ENCODE results near the gene PPP1R14C.

The PPP1R14C gene

DNA sequence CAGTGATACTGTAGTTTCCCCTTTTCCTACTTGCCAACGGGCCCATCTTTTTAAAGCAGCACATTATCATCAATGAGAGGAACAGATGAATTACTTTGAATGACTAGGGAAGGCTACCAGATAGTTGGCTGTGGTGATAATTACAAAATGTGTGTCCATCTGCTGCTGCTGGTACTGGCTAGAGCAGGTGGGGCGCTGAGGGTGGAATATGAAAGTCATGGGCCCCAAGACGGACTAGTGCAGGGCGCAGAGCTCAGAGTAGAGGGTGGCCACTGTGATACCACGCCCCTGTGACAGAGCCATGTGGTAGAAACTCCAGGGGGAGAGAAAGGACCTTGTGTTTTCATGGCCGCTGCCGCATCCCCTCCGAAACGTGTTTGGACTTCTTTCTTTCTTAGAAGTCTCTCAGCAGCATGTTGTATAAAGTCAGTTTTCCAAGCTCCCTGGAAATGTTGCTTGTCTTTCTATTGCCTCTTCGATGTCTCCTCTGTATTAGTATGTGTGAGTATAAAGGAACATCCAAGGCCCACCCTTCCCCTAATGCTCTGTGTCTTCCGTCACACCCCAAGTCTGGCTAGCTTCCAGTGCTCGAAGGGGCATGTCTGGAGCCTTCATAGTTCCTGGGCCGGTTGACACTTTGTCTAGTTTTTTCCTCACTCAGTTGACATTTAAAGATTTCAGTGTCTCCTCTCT is 88.1 kb downstream of the PPP1R14C start:
- Histone ChIP-seq H3K4ac (ENCODE audit: low read depth in 1 of 2, low read length in 2 of 2) (no peak overlapping the region), H3K4me1 (ENCODE audit: control insufficient read depth, insufficient read depth, low read depth, low read length) (peaks cover 10% of the 10 kb centered on the region), H3K18ac (ENCODE audit: low read depth in 1 of 2, low read length in 2 of 2) (no peak overlapping the region), H4K91ac (ENCODE audit: low read length) (no peak overlapping the region), H3K4me3 (ENCODE audit: insufficient read depth in 1 of 2, low read depth in 1 of 2, low read length in 2 of 2) (no peak overlapping the region), H2AK5ac (ENCODE audit: low read length, severe bottlenecking) (no peak overlapping the region), H3K9ac (ENCODE audit: low read length) (no peak overlapping the region), H3K27me3 (ENCODE audit: control insufficient read depth in 1 of 2, insufficient read depth in 1 of 2, low read length in 2 of 2) (no peaks in the 10 kb centered on the region), H3K27ac (ENCODE audit: low read length, poor library complexity, severe bottlenecking) (no peak overlapping the region), H2BK12ac (ENCODE audit: low read length in 2 of 2) (no peak overlapping the region), H4K8ac (ENCODE audit: low read length) (no peak overlapping the region), H3K14ac (ENCODE audit: low read length in 2 of 2) (no peak overlapping the region), H2BK15ac (ENCODE audit: low read depth, poor library complexity, severe bottlenecking) (no peak overlapping the region), H2AFZ (ENCODE audit: low read depth, low read length) (no peak overlapping the region), H2BK120ac (ENCODE audit: low read depth, low read length) (no peak overlapping the region), H3K9me3 (ENCODE audit: control insufficient read depth, low read length) (no peaks in the 10 kb centered on the region), H3K23ac (ENCODE audit: low read length in 2 of 2) (no peak overlapping the region), H3K4me2 (ENCODE audit: low read length, poor library complexity, severe bottlenecking) (no peak overlapping the region), H3K79me1 (replicated peaks; ENCODE audit: low read length, poor library complexity, severe bottlenecking) (no peaks in the 10 kb centered on the region), H2BK5ac (ENCODE audit: low read depth, low read length, poor library complexity, severe bottlenecking) (no peak overlapping the region), H3K36me3 (ENCODE audit: control insufficient read depth in 1 of 2, insufficient read depth in 2 of 2, low read depth in 1 of 2, low read length in 2 of 2) (no peaks in the 10 kb centered on the region)
- WGBS = 85% methylated on average over 12 of the region's 13 CpGs
- no peak for DNase-seq

DNA sequence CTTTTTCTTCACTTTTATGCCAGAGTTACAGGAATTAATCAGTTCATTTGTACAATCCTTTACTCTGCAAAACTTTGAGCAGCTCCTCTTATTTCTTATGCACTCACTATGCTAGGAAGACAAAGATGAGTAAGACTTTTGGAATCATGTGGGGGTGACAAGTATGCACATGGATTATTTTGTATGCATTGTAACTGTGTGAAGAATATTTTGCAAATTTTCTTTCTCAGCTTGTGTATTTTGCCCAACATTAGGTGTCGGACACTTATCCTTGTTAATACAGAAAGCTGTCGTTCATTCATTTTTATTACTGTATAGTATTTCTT is 88.6 kb downstream of the PPP1R14C start:
- Histone ChIP-seq H3K4me1 (ENCODE audit: control insufficient read depth, insufficient read depth, low read depth, low read length) (peaks cover 10% of the 10 kb centered on the region), H2BK5ac (ENCODE audit: low read depth, low read length, poor library complexity, severe bottlenecking) (no peak overlapping the region), H2BK120ac (ENCODE audit: low read depth, low read length) (no peak overlapping the region), H3K9me3 (ENCODE audit: control insufficient read depth, low read length) (no peaks in the 10 kb centered on the region), H4K91ac (ENCODE audit: low read length) (no peak overlapping the region), H3K14ac (ENCODE audit: low read length in 2 of 2) (no peak overlapping the region), H3K4me3 (ENCODE audit: insufficient read depth in 1 of 2, low read depth in 1 of 2, low read length in 2 of 2) (no peak overlapping the region), H3K23ac (ENCODE audit: low read length in 2 of 2) (no peak overlapping the region), H2BK12ac (ENCODE audit: low read length in 2 of 2) (no peak overlapping the region), H3K79me1 (replicated peaks; ENCODE audit: low read length, poor library complexity, severe bottlenecking) (no peaks in the 10 kb centered on the region), H3K9ac (ENCODE audit: low read length) (no peak overlapping the region), H4K8ac (ENCODE audit: low read length) (no peak overlapping the region), H3K27ac (ENCODE audit: low read length, poor library complexity, severe bottlenecking) (no peak overlapping the region), H2AFZ (ENCODE audit: low read depth, low read length) (no peak overlapping the region), H3K4me2 (ENCODE audit: low read length, poor library complexity, severe bottlenecking) (no peak overlapping the region), H3K27me3 (ENCODE audit: control insufficient read depth in 1 of 2, insufficient read depth in 1 of 2, low read length in 2 of 2) (no peaks in the 10 kb centered on the region), H2BK15ac (ENCODE audit: low read depth, poor library complexity, severe bottlenecking) (no peak overlapping the region), H2AK5ac (ENCODE audit: low read length, severe bottlenecking) (no peak overlapping the region), H3K4ac (ENCODE audit: low read depth in 1 of 2, low read length in 2 of 2) (no peak overlapping the region), H3K36me3 (ENCODE audit: control insufficient read depth in 1 of 2, insufficient read depth in 2 of 2, low read depth in 1 of 2, low read length in 2 of 2) (no peaks in the 10 kb centered on the region), H3K18ac (ENCODE audit: low read depth in 1 of 2, low read length in 2 of 2) (no peak overlapping the region)
- no CpG with 5 or more reads among the region's 2 CpGs for WGBS
- no peak for DNase-seq

DNA sequence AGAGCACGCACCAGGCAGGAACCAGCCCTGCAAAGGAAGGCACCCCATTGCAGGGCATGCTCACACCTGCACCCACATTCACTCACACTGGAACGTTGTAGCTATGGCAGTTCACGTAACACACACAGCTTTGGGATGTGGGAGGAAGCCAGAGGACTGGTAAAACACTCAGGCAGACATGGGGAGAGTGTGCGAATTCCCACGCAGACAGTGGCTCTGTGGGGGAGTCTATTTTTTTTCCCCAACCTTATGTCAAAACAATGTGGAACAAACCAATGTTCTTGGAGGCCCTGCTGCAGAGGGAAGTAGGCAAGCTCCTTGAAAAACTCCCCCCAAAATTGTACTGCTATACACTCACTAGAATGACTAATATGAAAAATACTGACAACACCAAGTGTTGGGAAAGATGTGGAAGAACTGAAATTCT is 91.0 kb downstream of the PPP1R14C start:
- H3K27me3 ChIP-seq (ENCODE audit: control insufficient read depth in 1 of 2, insufficient read depth in 1 of 2, low read length in 2 of 2) = no peaks in the 10 kb centered on the region

DNA sequence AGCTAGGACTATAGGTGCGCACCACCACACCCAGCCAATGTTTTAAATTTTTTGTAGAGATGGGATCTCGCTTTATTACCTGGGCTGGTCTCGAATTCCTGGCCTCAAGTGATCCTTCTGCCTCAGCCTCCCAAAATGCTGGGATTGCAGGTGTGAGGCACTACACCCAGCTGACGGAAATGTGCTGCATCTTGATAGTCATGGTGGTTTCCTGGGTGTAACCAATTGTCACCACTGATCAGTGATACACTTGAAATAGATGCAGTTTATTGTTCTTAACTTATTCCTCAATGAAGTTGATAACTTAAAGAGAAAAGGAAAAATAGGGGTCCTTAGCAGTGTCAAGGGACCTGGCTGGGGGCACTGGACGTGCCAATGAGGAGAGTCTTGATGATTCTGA is 92.4 kb downstream of the PPP1R14C start:
- no peak overlapping the region for H2BK12ac ChIP-seq (ENCODE audit: low read length in 2 of 2)
- H2BK15ac ChIP-seq (ENCODE audit: low read depth, poor library complexity, severe bottlenecking) = no peak overlapping the region
- H4K91ac ChIP-seq (ENCODE audit: low read length) = no peak overlapping the region
- H3K27me3 ChIP-seq (ENCODE audit: control insufficient read depth in 1 of 2, insufficient read depth in 1 of 2, low read length in 2 of 2) = no peaks in the 10 kb centered on the region
- no peak overlapping the region for H3K4me3 ChIP-seq (ENCODE audit: insufficient read depth in 1 of 2, low read depth in 1 of 2, low read length in 2 of 2)
- no peak overlapping the region for H3K14ac ChIP-seq (ENCODE audit: low read length in 2 of 2)
- no peak overlapping the region for H3K18ac ChIP-seq (ENCODE audit: low read depth in 1 of 2, low read length in 2 of 2)
- no peak overlapping the region for H4K8ac ChIP-seq (ENCODE audit: low read length)
- no peak overlapping the region for H3K9ac ChIP-seq (ENCODE audit: low read length)
- H2AFZ ChIP-seq (ENCODE audit: low read depth, low read length) = no peak overlapping the region
- no peak overlapping the region for H2BK5ac ChIP-seq (ENCODE audit: low read depth, low read length, poor library complexity, severe bottlenecking)
- H2AK5ac ChIP-seq (ENCODE audit: low read length, severe bottlenecking) = no peak overlapping the region
- H2BK120ac ChIP-seq (ENCODE audit: low read depth, low read length) = no peak overlapping the region
- H3K23ac ChIP-seq (ENCODE audit: low read length in 2 of 2) = no peak overlapping the region
- no peak overlapping the region for H3K27ac ChIP-seq (ENCODE audit: low read length, poor library complexity, severe bottlenecking)
- no peaks in the 10 kb centered on the region for H3K9me3 ChIP-seq (ENCODE audit: control insufficient read depth, low read length)
- no peak overlapping the region for H3K4ac ChIP-seq (ENCODE audit: low read depth in 1 of 2, low read length in 2 of 2)
- peaks cover 6% of the 10 kb centered on the region for H3K4me1 ChIP-seq (ENCODE audit: control insufficient read depth, insufficient read depth, low read depth, low read length)
- 74% methylated on average over 5 of the region's 5 CpGs for WGBS
- H3K36me3 ChIP-seq (ENCODE audit: control insufficient read depth in 1 of 2, insufficient read depth in 2 of 2, low read depth in 1 of 2, low read length in 2 of 2) = no peaks in the 10 kb centered on the region
- H3K79me1 ChIP-seq (replicated peaks; ENCODE audit: low read length, poor library complexity, severe bottlenecking) = no peaks in the 10 kb centered on the region
- H3K4me2 ChIP-seq (ENCODE audit: low read length, poor library complexity, severe bottlenecking) = no peak overlapping the region
- DNase-seq = no peak

More for the DNA sequence above, 91.0 kb downstream of the PPP1R14C start:
- Histone ChIP-seq H2BK15ac (ENCODE audit: low read depth, poor library complexity, severe bottlenecking) (no peak overlapping the region), H4K91ac (ENCODE audit: low read length) (no peak overlapping the region), H3K9me3 (ENCODE audit: control insufficient read depth, low read length) (no peaks in the 10 kb centered on the region), H2BK120ac (ENCODE audit: low read depth, low read length) (no peak overlapping the region), H3K4me1 (ENCODE audit: control insufficient read depth, insufficient read depth, low read depth, low read length) (peaks cover 10% of the 10 kb centered on the region), H3K4me2 (ENCODE audit: low read length, poor library complexity, severe bottlenecking) (no peak overlapping the region), H3K9ac (ENCODE audit: low read length) (no peak overlapping the region), H3K27ac (ENCODE audit: low read length, poor library complexity, severe bottlenecking) (no peak overlapping the region), H3K4ac (ENCODE audit: low read depth in 1 of 2, low read length in 2 of 2) (no peak overlapping the region), H3K23ac (ENCODE audit: low read length in 2 of 2) (no peak overlapping the region), H3K18ac (ENCODE audit: low read depth in 1 of 2, low read length in 2 of 2) (no peak overlapping the region), H4K8ac (ENCODE audit: low read length) (no peak overlapping the region), H2AFZ (ENCODE audit: low read depth, low read length) (no peak overlapping the region), H3K36me3 (ENCODE audit: control insufficient read depth in 1 of 2, insufficient read depth in 2 of 2, low read depth in 1 of 2, low read length in 2 of 2) (no peaks in the 10 kb centered on the region), H2BK12ac (ENCODE audit: low read length in 2 of 2) (no peak overlapping the region), H3K14ac (ENCODE audit: low read length in 2 of 2) (no peak overlapping the region), H2BK5ac (ENCODE audit: low read depth, low read length, poor library complexity, severe bottlenecking) (no peak overlapping the region), H3K79me1 (replicated peaks; ENCODE audit: low read length, poor library complexity, severe bottlenecking) (no peaks in the 10 kb centered on the region), H3K4me3 (ENCODE audit: insufficient read depth in 1 of 2, low read depth in 1 of 2, low read length in 2 of 2) (no peak overlapping the region), H2AK5ac (ENCODE audit: low read length, severe bottlenecking) (no peak overlapping the region)
- 100% methylated on average over 1 of the region's 5 CpGs for WGBS
- DNase-seq = no peak
